ENCODE measurements around the gene ST7. TPM values are rescaled to one million over a fixed set of nuclear protein-coding genes. Genes with fewer than 3 reads are reported as not detected.

ST7 gene
- total and polyA plus RNA-seq, 2 donors from 2014 or later, result 21.5 to 29.8 TPM

GRCh38 chr7:117123311-117123926 lies 170.1 kb downstream of the ST7 start:
- no peaks in the 10 kb centered on the region for H3K27me3 ChIP-seq (ENCODE audit: control insufficient read depth, insufficient read depth, low read length)
- no peak for DNase-seq
- H3K9me3 ChIP-seq (ENCODE audit: control insufficient read depth in 2 of 3, insufficient read depth in 1 of 3, low read length in 3 of 3), result no peaks in the 10 kb centered on the region
- H3K4me3 ChIP-seq (ENCODE audit: low read length in 3 of 3), result no peak overlapping the region
- H3K36me3 ChIP-seq (ENCODE audit: control insufficient read depth in 2 of 3, insufficient read depth in 3 of 3, low read length in 3 of 3), result peaks cover 0 to 2% (median 0%) of the 10 kb centered on the region in 3 donors
- no peak for FAIRE-seq
- H3K9ac ChIP-seq (ENCODE audit: low read length in 3 of 3), result no peak overlapping the region
- intact Hi-C loops (cut with DNase I), result no loop called here
- peaks cover 3 to 10% (median 8%) of the 10 kb centered on the region in 3 donors for H3K4me1 ChIP-seq (ENCODE audit: control insufficient read depth in 2 of 3, insufficient read depth in 2 of 3, low read depth in 1 of 3, low read length in 3 of 3)
- TF ChIP-seq, protein P1, sequence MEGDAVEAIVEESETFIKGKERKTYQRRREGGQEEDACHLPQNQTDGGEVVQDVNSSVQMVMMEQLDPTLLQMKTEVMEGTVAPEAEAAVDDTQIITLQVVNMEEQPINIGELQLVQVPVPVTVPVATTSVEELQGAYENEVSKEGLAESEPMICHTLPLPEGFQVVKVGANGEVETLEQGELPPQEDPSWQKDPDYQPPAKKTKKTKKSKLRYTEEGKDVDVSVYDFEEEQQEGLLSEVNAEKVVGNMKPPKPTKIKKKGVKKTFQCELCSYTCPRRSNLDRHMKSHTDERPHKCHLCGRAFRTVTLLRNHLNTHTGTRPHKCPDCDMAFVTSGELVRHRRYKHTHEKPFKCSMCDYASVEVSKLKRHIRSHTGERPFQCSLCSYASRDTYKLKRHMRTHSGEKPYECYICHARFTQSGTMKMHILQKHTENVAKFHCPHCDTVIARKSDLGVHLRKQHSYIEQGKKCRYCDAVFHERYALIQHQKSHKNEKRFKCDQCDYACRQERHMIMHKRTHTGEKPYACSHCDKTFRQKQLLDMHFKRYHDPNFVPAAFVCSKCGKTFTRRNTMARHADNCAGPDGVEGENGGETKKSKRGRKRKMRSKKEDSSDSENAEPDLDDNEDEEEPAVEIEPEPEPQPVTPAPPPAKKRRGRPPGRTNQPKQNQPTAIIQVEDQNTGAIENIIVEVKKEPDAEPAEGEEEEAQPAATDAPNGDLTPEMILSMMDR (IDR thresholded peaks at IDR 0.05; ENCODE audit: borderline replicate concordance, extremely low read depth, insufficient read depth), result no peak
- H3K27ac ChIP-seq (ENCODE audit: low read depth in 2 of 2, low read length in 2 of 2), result no peak overlapping the region

DNA sequence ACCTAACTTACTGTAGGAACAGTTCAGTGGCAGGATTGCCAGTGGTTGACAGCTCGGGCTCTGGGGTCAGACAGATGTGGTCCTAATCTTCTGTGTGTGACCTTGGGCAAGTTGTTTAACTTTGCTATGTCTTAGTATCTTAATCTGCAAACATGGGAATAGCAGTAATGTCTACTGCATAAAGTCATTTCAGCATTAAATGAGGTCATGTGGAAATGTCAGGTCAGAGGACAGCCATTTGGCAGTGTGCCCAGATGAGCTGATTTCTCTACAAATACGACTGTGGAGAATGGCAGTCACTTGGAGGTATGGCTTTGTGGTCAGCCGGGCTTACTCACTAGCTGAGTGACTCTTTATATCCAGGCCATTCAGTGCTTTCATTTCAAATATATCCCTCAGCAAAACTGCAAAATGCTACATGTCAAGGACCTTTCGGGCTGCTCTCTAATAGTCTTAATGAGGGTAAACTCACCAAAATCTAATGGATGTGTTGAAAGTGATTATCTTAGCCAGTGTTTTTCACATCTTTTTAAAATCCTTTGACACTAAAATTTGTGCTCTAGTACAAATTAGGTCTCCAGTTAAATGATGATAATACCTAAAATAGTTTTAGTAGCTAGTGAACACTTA lies 171.4 kb downstream of the ST7 start:
- TF ChIP-seq, protein P1 (IDR thresholded peaks at IDR 0.05; ENCODE audit: borderline replicate concordance, extremely low read depth, insufficient read depth), result no peak
- DNase-seq (peak; percentile 61 to 84 (median 66)), FAIRE-seq (peak; percentile 97)
- Histone ChIP-seq H3K27ac (ENCODE audit: low read depth in 2 of 2, low read length in 2 of 2) (peak overlapping the region; percentile 28 to 44), H3K4me3 (ENCODE audit: low read length in 3 of 3) (no peak overlapping the region), H3K27me3 (ENCODE audit: control insufficient read depth, insufficient read depth, low read length) (no peaks in the 10 kb centered on the region), H3K9ac (ENCODE audit: low read length in 3 of 3) (no peak overlapping the region), H3K9me3 (ENCODE audit: control insufficient read depth in 2 of 3, insufficient read depth in 1 of 3, low read length in 3 of 3) (no peaks in the 10 kb centered on the region), H3K4me1 (ENCODE audit: control insufficient read depth in 2 of 3, insufficient read depth in 2 of 3, low read depth in 1 of 3, low read length in 3 of 3) (peaks cover 3 to 10% (median 8%) of the 10 kb centered on the region in 3 donors), H3K36me3 (ENCODE audit: control insufficient read depth in 2 of 3, insufficient read depth in 3 of 3, low read length in 3 of 3) (peaks cover 0 to 2% (median 0%) of the 10 kb centered on the region in 3 donors)
- intact Hi-C loops (cut with DNase I), result loop anchor here (5.0 kb wide), 1 partner anchor 192 kb away; no protein-coding TSS in a partner anchor

DNA sequence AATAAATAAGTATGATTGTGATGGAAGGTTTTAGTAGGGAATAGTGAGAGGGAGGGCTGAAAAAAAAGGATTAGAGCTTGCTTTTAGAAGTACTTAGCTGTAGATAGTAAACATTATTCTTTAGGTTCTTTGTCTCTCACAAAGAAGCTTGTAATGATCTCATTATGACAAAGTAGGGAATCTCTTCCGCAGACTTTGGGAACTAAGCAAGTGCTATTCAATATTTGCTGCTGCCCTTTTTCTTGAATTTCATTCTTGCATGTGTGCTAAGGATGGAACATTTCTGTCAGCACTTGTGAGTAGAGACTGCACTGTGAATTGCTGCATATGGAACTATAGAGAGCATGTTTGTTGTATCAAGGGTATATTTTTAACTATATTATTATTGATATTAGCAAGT lies 173.4 kb downstream of the ST7 start:
- Histone ChIP-seq H3K4me1 (ENCODE audit: control insufficient read depth in 2 of 3, insufficient read depth in 2 of 3, low read depth in 1 of 3, low read length in 3 of 3) (peaks cover 3 to 10% (median 8%) of the 10 kb centered on the region in 3 donors), H3K9ac (ENCODE audit: low read length in 3 of 3) (no peak overlapping the region), H3K27me3 (ENCODE audit: control insufficient read depth, insufficient read depth, low read length) (no peaks in the 10 kb centered on the region), H3K9me3 (ENCODE audit: control insufficient read depth in 2 of 3, insufficient read depth in 1 of 3, low read length in 3 of 3) (no peaks in the 10 kb centered on the region), H3K27ac (ENCODE audit: low read depth in 2 of 2, low read length in 2 of 2) (no peak overlapping the region), H3K36me3 (ENCODE audit: control insufficient read depth in 2 of 3, insufficient read depth in 3 of 3, low read length in 3 of 3) (peaks cover 0 to 2% (median 0%) of the 10 kb centered on the region in 3 donors), H3K4me3 (ENCODE audit: low read length in 3 of 3) (no peak overlapping the region)
- DNase-seq (no peak), FAIRE-seq (no peak)
- TF ChIP-seq, protein P1 (IDR thresholded peaks at IDR 0.05; ENCODE audit: borderline replicate concordance, extremely low read depth, insufficient read depth), result no peak
- intact Hi-C loops (cut with DNase I), result loop anchor here (5.0 kb wide), 1 partner anchor 194 kb away; no protein-coding TSS in a partner anchor

Data from kidney (tissue), 14 donors.